GM21717 (cell line): ENCODE results near the gene PEX12.
"Not testable (repeated sequence)": the region's sequence is repeated elsewhere in the genome, so short reads cannot be mapped to it uniquely, and the experiment has no call there.

ENCODE experiments used
- ATAC-seq: cut with Tn5 transposase; IDR thresholded peaks from one replicate; pipeline ENCODE4 v1.9.1; 2021; ENCODE audit warnings: mild to moderate bottlenecking, moderate library complexity; ENCODE audit not compliant: unreplicated experiment

The PEX12 gene

GRCh38 chr17:35578197-35578928 lies at the start of gene PEX12:
Gene PEX12, minus strand, starts transcription at chr17:35578571. Its CDS starts 550 bp downstream, at chr17:35578021.
- ATAC-seq, result peak; percentile 88

- no peak for ATAC-seq
Observed at GRCh38 chr17:35627417-35627816, 49.0 kb upstream of the PEX12 start.

- ATAC-seq, result no peak
Observed at GRCh38 chr17:35621768-35622167, 43.4 kb upstream of the PEX12 start.

DNA sequence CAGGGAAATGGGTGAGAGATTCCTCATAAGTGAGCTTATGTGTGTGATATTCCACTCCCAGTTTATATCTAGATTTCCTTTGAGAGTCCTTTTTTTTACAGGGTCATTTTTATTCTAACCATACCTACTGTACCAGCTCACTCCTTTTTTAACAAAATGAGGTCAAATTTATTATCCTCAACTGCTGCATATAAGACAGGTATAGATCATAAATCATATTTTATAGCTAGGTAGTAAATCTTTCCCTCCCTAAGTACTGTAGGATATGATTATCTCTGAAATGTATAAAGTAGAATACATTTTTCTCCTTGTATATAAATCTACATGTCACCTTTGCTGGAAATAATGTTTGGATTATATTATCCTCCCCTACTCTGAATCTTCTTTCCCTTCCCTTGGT lies 40.3 kb upstream of the PEX12 start:
- no peak for ATAC-seq

DNA sequence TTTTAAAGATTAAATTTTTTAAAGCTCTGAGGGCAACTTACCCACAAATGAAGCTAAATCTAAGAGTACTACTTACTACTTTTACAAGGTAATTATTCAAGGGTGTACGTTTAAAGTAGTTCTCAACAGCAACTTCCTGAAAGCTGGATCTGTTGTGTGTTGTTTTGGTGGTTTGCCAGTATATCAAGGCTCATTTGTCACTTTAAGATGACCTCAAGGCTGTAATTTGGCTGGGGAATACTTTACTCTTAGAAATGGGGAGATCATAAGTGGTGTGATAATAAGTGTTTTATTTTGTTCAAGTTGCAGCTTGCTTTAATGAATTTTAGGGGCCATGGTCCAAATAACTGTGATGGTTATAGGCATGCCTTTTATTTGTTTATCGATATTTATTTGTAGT lies 39.1 kb upstream of the PEX12 start:
- no peak for ATAC-seq

- no peak for ATAC-seq
Observed at GRCh38 chr17:35616536-35616935, 38.2 kb upstream of the PEX12 start.

DNA sequence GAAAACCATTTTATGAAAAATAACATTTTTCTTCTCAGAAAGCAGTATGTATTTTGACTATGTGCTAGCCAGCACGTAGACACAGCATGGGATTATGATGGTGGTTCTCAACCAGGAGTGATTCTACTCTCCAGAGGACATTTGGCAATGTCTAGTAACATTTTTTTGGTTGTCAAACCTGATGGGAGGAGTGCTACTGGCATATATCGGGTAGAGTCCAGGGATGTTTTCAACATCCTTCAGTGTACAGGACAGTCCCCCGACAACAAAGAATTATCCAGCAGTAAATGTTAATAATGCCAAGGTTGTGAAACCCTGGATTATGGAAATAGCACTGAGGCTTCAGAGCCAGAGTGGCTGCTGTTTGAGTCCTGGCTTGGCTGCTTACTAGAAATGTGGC lies 36.4 kb upstream of the PEX12 start:
- no peak for ATAC-seq

- no peak for ATAC-seq
Observed at GRCh38 chr17:35612924-35613521, 34.7 kb upstream of the PEX12 start.

GRCh38 chr17:35610746-35611145 lies 32.4 kb upstream of the PEX12 start:
- ATAC-seq, result not testable (repeated sequence)

DNA sequence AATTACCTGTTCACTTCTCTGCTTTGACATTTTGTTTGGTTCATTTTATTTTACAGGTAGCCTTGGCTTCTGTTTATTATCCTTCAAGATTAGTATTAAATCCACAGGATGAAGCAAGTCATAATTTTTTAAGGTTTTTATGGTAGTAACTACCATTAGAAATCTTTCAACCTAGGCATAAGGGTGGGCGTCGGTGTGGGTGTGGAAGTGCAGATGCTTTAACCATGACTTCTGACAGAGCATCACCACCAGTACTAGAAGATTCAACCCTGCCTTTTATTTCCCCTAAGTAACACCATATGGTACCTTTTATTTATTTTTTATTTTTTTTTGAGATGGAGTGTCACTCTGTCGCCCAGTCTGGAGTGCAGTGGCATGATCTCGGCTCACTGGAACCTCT lies 31.5 kb upstream of the PEX12 start:
- no peak for ATAC-seq

- no peak for ATAC-seq
Observed at GRCh38 chr17:35607239-35607847, 29.0 kb upstream of the PEX12 start.

- no peak for ATAC-seq
Observed at GRCh38 chr17:35605678-35606077, 27.3 kb upstream of the PEX12 start.

DNA sequence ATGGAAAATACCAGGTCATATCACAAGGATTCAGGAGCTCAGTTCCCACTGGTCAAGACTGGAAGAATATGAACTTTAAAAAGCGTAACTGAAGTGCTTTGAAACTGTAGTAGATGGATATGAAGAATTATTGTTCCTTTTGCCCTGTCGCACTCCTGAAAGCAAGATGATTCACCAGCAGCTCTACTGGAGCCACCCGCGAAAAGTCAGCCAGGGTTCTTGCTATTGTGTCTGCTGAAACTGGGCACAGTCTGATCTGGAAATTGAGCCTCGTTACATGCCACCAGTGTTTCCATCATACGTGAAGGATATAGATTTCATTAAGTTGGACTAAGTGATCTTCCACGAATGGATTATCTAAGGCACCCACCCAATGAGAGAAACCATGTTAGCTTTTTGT lies 25.3 kb upstream of the PEX12 start:
- no peak for ATAC-seq

- ATAC-seq, result no peak
Observed at GRCh38 chr17:35597604-35598003, 19.2 kb upstream of the PEX12 start.

GRCh38 chr17:35596530-35597233 lies 18.3 kb upstream of the PEX12 start:
- no peak for ATAC-seq

GRCh38 chr17:35596072-35596471 lies 17.7 kb upstream of the PEX12 start:
- no peak for ATAC-seq

DNA sequence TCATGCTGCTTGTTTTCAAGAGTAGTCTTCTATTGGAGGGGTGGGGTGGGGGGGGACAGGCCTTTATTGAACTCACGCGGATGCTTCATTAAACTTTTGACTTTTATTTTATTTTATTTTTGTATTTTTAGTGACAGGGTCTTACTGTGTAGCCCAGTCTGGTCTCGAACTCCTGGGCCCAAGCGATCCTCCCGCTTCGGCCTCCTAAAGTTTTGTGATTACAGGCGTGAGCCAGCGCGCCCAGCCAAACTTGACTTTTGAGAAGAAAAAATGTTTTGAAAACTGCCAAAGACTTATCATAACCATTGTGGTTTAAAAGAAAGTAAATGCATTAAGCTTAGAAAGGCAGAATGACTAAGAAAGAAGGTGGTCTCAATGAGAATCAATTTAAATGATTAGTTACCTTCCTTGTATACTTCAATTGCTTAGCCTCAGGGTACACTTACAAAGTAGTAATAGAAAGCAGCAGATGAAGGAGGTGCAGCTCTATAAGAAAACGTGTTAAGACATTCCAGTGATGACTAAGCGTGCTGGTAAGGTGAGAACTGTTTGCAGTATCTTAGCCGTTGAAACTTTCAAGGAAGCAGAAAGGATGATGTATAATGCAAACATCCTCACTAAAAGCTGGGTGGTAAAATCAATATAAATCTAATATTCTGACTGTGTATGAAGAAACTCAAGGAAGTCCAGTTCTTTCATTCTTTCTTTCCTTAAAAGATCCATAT lies 10.0 kb upstream of the PEX12 start:
- ATAC-seq, result no peak

- ATAC-seq, result peak; percentile 80
Observed at GRCh38 chr17:35587074-35587961, 8.9 kb upstream of the PEX12 start, which contains the start of gene AP2B1. Gene AP2B1, plus strand, starts transcription at chr17:35587322. Its CDS starts 6,709 bp downstream, at chr17:35594031.

DNA sequence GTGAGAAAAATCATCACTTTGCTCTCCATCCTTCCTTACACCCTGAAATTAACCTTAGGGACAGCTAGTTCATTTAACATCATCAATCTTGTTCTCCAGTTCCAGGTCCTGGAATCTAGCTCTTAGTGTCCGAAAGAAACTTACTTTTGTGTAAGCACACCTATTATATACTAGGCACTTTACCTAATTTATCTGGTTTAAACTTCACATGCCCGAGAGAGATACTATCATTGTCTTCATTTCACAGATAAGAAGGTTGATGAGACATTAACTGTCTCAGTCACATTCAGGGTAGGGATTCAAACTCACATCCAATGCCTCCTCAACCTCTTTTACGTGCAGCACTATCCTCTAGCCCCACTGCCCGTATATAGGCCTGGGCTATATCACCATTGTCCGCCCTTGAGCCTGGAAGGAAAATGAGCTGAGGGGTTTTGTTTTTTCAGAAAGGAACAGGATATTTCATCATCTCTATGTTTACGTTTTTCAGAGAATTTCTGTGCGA lies 8.2 kb upstream of the PEX12 start:
- ATAC-seq, result peak; percentile 8

GRCh38 chr17:35584061-35584460 lies 5.7 kb upstream of the PEX12 start:
- ATAC-seq, result no peak
